Stimulated activated CD4-positive, alpha-beta T cell treated with anti-CD3 and anti-CD28 coated beads, Interleukin-4, amount 100 ng/mL, for 4 hours (primary cell): Measurements from ENCODE around the gene EHMT1.
A peak's percentile ranks its signal among the peaks of the same experiment; 100 is the strongest.
"Not testable (repeated sequence)": the region's sequence is repeated elsewhere in the genome, so short reads cannot be mapped to it uniquely, and the experiment has no call there.

Experiments used
- DNase-seq, 2 experiments: peaks; one replicate each; pipeline ENCODE4 v3.0.0-alpha.2; 2020

The EHMT1 gene

GRCh38 chr9:137723356-137723755 is 104.6 kb downstream of the EHMT1 start:
- DNase-seq: not testable (repeated sequence)

GRCh38 chr9:137723783-137724445 is 105.1 kb downstream of the EHMT1 start:
- peak; percentile 25 to 48 for DNase-seq

GRCh38 chr9:137724818-137725240 is 106.0 kb downstream of the EHMT1 start:
- DNase-seq: no peak

- no peak for DNase-seq
Measured at GRCh38 chr9:137725598-137725997, 106.8 kb downstream of the EHMT1 start.

GRCh38 chr9:137726336-137726735 is 107.5 kb downstream of the EHMT1 start:
- DNase-seq: not testable (repeated sequence)

- DNase-seq: no peak
Measured at GRCh38 chr9:137726764-137727163, 108.0 kb downstream of the EHMT1 start.

- DNase-seq: no peak
Measured at GRCh38 chr9:137727716-137728115, 108.9 kb downstream of the EHMT1 start.

GRCh38 chr9:137728444-137729311 is 109.9 kb downstream of the EHMT1 start:
- no peak for DNase-seq

GRCh38 chr9:137731216-137731946 is 112.6 kb downstream of the EHMT1 start:
- DNase-seq: no peak

GRCh38 chr9:137731947-137732813 is 113.4 kb downstream of the EHMT1 start:
- no peak for DNase-seq

GRCh38 chr9:137733429-137733828 is 114.6 kb downstream of the EHMT1 start:
- no peak for DNase-seq

GRCh38 chr9:137734181-137734580 is 115.4 kb downstream of the EHMT1 start:
- no peak for DNase-seq

- not testable (repeated sequence) for DNase-seq
Measured at GRCh38 chr9:137738182-137738696, 119.4 kb downstream of the EHMT1 start.

GRCh38 chr9:137738703-137739102 is 119.9 kb downstream of the EHMT1 start:
- DNase-seq: no peak

GRCh38 chr9:137739371-137740309 is 120.8 kb downstream of the EHMT1 start:
- DNase-seq: no peak

- no peak for DNase-seq
Measured at GRCh38 chr9:137740312-137740711, 121.5 kb downstream of the EHMT1 start.

- DNase-seq: no peak
Measured at GRCh38 chr9:137741330-137741729, 122.5 kb downstream of the EHMT1 start.

GRCh38 chr9:137742698-137743097 is 123.9 kb downstream of the EHMT1 start:
- no peak for DNase-seq

- DNase-seq: no peak
Measured at GRCh38 chr9:137743695-137744094, 124.9 kb downstream of the EHMT1 start.

- DNase-seq: no peak
Measured at GRCh38 chr9:137744632-137745183, 125.9 kb downstream of the EHMT1 start.

GRCh38 chr9:137745541-137745991 is 126.8 kb downstream of the EHMT1 start:
- DNase-seq: peak in 1 of 2 experiments; percentile 34
